ENCODE results near the gene GALNT15.

GALNT15 gene

DNA sequence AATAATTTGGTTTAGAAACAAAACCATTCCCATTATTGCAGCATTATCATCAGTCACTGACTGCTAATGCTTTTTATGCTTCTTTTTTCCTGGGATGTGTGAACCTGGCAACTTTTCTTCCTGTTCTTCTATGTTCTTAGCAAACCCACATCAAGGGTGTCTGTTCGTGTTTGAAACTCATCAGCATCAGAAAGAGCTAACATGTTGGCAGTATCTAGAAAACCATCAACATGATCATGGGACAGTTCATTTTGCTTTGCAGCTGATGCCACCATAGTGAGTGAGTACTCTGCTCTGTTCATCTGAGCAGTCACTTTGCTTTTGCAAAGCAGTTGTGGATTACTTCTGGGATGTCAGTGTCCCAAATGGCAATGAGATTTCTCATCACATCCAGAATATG lies 84.4 kb downstream of the GALNT15 start:
- TF ChIP-seq, protein P1, sequence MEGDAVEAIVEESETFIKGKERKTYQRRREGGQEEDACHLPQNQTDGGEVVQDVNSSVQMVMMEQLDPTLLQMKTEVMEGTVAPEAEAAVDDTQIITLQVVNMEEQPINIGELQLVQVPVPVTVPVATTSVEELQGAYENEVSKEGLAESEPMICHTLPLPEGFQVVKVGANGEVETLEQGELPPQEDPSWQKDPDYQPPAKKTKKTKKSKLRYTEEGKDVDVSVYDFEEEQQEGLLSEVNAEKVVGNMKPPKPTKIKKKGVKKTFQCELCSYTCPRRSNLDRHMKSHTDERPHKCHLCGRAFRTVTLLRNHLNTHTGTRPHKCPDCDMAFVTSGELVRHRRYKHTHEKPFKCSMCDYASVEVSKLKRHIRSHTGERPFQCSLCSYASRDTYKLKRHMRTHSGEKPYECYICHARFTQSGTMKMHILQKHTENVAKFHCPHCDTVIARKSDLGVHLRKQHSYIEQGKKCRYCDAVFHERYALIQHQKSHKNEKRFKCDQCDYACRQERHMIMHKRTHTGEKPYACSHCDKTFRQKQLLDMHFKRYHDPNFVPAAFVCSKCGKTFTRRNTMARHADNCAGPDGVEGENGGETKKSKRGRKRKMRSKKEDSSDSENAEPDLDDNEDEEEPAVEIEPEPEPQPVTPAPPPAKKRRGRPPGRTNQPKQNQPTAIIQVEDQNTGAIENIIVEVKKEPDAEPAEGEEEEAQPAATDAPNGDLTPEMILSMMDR (IDR thresholded peaks at IDR 0.05; ENCODE audit: low read depth, low read length, missing control alignments), result no peak
- no peak overlapping the region for H3K4me3 ChIP-seq (ENCODE audit: low read depth, low read length)
- DNase-seq (ENCODE audit: low read depth), result no peak

DNA sequence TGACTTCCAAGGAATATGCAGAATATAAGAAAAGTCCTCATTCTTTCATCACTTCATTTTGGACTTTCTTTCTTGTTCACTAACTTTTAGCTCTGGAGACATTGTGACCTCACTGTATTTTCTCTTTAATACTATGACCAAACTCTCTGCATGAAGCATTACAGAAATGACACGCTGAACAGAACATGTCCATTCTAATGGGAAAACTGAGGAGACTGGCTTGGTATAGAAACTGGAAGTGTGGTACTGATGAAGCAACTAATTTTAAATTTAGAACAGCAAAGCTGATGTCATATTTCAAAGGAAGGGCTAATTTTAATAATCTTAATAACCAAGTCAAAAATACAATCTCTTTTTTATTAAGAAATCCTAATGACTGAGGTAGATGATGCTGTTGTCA lies 85.6 kb downstream of the GALNT15 start:
- H3K4me3 ChIP-seq (ENCODE audit: low read depth, low read length), result no peak overlapping the region
- DNase-seq (ENCODE audit: low read depth), result no peak
- TF ChIP-seq, protein P1 (IDR thresholded peaks at IDR 0.05; ENCODE audit: low read depth, low read length, missing control alignments), result no peak

DNA sequence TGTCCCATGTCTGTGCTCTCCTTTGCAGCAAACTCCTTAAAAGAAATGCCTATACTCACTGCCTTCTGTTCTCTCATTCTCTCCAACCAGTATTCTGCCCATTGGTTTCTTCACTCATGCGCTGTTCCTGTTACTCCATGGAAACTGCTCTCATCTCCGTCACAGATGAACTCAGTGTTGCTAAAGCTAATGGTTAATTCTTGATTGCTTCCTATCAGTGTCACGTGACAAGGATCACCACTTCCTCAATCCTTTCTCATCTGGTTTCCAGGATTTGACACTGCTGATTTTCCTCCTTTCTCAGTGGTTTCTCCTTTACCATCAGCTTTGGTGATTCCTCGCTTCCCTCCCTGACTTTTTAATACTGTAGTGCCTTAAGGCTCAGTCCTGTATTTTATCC lies 87.7 kb downstream of the GALNT15 start:
- no peak overlapping the region for H3K4me3 ChIP-seq (ENCODE audit: low read depth, low read length)
- TF ChIP-seq, protein P1 (IDR thresholded peaks at IDR 0.05; ENCODE audit: low read depth, low read length, missing control alignments), result no peak
- no peak for DNase-seq (ENCODE audit: low read depth)

DNA sequence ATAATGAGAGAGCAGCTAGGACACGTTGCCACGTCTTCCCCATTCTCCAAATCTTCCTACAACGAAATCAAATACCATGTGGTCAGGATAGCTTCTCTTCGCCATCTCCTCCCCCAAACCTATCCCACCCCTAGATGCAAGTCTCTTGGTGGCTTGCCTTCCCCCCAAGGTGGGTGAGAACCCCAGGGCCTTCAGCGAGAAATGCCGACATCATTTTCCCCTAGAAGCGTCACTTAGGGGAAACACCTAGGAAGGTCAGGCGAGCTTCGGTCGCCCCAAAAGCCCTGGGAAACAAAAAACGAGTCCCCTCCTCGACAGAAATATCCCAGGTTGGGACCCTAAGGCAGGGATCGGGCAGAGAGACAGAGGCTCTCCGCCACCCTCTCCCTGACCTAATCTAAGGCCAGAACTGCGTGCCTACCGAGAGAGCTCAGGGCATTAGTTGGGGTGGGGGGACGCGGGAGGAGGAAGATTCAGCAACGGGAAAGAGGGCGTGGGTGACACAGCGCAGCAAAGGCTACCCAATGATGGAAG lies 89.8 kb downstream of the GALNT15 start:
- DNase-seq (ENCODE audit: low read depth), result no peak
- TF ChIP-seq, protein P1 (IDR thresholded peaks at IDR 0.05; ENCODE audit: low read depth, low read length, missing control alignments), result no peak
- peak overlapping the region; percentile 94 for H3K4me3 ChIP-seq (ENCODE audit: low read depth, low read length)

DNA sequence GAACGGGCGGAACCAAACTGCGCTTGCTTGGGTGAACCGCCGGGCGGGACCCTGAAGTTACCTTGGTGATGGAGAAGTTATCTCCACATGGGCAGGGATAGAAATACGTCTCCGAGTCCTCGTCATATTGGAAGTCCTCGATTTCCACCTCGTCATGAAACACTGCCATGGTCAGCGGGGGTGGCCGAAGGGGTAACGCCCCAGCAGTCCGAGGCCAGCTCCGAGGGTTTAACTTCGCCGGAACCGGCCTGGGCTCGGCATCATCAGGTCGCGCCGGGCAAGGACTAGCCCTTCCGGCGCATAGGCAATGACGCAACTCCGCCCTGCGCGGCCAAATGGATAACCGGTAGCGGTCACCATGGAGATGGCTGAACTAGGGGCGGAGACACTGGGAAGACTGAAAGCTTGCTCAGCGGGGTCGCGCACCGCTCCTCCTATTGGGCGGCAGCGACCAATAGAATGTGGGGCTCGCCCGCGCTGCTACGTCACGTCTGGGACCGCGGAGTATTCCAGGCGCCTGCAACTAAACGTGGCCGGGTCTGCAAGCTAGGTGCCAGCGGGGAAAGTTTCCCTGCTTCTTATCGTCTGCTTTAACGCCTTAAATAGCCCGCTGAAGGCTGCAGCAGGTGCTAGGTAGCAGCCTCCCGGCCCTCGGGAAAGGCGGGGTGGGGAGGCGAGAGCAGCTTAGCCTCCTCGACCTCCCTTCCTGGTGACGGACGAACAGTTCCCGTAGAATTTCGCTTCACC lies 90.4 kb downstream of the GALNT15 start, which contains the start of the genes DPH3 and OXNAD1:
Gene DPH3, minus strand, starts transcription at position 236 of the 747 bp plus-strand sequence. Its CDS starts 67 bp downstream, at position 169.
Gene OXNAD1, plus strand, starts transcription at position 505 of the 747 bp plus-strand sequence. CDS start 5,741 bp downstream, outside the sequence.
- peak within 1 kb of the TSS; percentile 94 for H3K4me3 ChIP-seq (ENCODE audit: low read depth, low read length)
- TF ChIP-seq, protein P1 (IDR thresholded peaks at IDR 0.05; ENCODE audit: low read depth, low read length, missing control alignments), result peak; percentile 13
- DNase-seq (ENCODE audit: low read depth), result peak; percentile 98

DNA sequence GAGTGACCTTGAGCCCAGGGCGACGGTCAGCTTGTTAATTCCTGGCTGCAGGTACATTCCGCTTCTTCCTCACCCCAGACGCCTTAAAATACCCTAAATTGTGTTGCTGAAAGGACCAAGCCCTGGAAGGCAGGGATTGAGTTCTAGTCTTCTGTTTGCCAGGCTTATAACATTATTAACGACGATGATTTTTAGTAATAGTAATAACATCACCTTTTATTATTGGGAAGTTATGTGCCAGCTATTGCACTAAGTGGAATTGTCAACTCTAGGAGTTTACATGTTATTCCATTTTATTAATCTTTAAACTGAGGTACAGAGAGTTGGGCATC lies 90.9 kb downstream of the GALNT15 start:
- TF ChIP-seq, protein P1 (IDR thresholded peaks at IDR 0.05; ENCODE audit: low read depth, low read length, missing control alignments), result no peak
- peak overlapping the region; percentile 94 for H3K4me3 ChIP-seq (ENCODE audit: low read depth, low read length)
- DNase-seq (ENCODE audit: low read depth), result no peak

Measured in GM12864 (cell line).